HG02852 (cell line): ENCODE results near the gene URGCP.

Experiments used
- ATAC-seq: cut with Tn5 transposase; IDR thresholded peaks from one replicate; pipeline ENCODE4 v1.9.1; 2021; ENCODE audit warnings: mild to moderate bottlenecking, moderate library complexity; ENCODE audit not compliant: unreplicated experiment

Gene URGCP

DNA sequence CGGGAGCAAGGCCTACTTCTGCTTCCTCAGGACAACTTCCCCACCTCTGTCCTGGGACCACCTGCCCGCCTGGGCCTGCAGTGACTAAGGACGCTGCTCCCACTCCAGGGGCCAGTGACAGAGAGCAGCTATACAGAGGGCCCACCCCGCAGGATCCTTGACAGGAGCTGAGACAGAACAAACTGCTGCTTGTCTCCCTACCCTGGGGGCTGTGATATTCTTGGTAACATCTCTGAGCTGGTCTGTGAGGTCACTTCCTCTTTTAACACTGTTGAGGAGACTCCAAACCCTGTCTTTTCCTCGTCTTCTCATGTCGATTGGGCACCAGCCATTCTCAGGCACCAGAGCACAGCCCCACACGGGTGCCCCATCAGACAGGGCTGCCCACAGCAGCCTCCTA, 30.2 kb downstream of the URGCP start:
- ATAC-seq: no peak

DNA sequence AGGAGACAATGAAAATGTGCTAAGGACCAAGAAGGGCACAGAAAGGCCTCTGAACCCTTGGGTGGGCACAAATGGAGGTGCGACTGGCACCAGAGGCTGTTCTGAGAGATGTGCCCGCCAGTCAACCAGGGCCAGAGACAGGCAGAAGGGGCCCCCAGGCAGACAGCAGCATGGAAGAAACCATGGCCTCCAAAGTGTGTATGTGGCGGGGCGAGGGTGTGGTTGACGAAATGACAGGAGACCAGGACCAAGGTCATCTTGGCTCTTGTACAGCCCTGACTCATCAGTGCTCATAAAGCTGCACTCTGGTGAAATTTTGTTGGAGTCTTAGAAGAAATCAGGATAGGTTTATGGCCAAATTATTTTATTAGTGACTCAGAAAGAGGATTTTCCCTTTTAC, 33.1 kb downstream of the URGCP start:
- no peak for ATAC-seq

DNA sequence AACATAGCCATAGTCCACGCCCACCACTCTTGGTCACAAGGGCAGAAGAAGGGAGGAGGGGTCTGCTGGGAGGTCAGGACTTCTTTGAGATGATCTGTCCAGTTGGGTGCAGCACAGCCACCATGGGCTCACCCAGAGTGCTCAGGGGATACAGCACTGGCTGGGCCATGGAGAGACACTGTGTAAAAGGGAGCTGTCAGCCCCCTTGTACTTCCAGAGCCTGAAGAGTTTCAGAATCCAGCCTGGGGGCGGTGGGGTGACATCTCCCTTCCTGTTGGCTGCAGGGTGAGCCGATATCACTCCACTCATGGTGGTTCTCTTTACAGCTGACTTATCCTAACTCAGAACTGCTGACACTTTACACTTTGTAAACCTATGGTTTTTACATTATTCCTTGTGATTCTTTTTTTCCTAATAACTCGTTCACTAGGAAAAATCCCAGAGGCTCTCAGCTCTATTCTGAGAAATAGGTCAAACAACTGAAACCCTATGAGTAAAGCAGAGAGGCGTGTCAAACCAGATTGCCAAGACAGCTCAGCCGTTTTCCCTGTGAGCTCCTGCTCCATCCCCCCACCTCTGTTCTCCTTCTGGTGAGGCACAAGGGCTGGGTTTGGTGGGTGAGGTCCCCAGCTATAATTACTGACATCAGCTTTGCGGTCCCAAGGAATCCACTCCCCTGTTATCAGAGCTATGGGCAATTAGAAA, 33.8 kb downstream of the URGCP start:
- ATAC-seq: no peak

GRCh38 chr7:43871064-43871463, 35.3 kb downstream of the URGCP start:
- no peak for ATAC-seq

DNA sequence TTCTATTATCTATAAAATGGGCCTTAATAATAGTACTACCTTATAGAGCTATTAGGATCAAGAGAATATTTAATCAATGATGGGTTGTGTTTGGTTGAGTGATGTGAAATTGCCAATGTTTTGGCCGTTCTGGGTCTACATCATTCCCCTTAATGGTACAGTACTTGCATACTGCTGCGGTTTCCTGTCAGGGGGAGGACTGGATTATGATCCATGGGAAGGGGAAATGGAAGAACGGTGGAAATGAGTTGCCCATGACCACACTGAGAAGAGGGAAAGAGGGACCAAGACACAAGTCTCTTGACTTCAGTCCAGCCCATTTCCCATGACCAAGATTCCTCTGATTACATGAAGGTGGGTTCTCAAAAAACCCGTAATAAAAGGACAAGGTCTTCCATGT, 36.1 kb downstream of the URGCP start:
- no peak for ATAC-seq

DNA sequence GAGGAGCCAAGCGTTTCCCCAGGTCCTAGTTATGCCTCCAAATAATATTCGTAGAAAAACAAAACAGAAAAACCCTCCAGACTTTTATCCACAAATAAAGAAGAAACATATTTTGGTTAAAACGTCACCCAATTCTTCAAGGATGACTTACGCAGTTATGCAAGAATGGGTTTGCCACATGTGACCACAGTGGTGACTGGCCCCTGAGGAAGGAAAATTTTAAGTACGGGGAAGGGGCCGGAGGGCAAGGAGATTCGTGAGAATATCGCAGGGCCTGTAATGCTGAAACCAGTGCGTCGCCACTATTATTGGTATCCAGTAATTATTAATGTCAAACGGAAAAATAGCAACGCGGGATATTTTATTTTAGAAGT, 36.5 kb downstream of the URGCP start:
- ATAC-seq: peak; percentile 12

DNA sequence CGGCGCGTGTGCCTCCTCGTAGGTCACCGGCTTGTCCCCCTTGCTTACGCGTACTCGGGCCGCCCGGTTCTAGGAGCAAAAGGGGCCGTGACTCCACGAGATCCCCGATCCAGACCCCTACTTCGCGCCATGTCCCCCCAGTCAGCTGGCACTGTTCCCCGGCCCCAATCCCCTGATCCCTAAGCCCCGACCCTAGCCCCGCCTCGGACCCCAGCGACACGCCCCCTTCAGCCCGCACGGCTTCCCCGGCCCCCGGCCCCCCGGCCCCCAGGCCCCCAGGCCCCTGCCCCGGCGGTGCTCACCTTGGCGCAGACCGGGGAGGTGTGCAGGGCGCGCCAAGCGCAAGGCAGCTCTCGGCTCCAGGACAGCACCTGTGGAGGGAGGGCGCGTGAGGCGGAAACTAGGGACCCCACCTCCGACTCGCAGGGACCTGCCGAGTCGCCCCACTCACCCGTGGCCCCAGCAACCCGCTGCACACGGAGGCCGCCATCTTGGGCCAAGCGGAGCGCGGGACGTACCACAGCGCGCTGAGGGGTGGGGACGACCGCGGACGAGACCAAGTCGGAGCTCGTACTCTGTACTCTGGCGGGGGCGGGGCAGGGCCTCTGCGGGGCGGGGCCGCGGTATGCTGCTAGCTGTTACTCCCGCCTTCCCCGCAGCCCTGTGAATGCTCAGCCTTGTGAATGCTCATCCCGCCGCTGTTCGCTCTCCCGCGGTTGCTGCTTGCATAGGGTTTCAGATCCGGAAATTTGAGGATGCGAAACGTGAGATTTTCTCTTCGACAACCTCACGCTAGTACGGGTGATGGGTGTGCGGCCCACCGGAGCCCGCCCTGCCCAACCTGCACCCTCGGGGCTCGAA, 37.2 kb downstream of the URGCP start, which contains the start of gene MRPS24:
Gene MRPS24, minus strand, starts transcription at position 512 of the 861 bp plus-strand sequence. Its CDS starts 22 bp downstream, at position 490.
- peak; percentile 95 for ATAC-seq

DNA sequence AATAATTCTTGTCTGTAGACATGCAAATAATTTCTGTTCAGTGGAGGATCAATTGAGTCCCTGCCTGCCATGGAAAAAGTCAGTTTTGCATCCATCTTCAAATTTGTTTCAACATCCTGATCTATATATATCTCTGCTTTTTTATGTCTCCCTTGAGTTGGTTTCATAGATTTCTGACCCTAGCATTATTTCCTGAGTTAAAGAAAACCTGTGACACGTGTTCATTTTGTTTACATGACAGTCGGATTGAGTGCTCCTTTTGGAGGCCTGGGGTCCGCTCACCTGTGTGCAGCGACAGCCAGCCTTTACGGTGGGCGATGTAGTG, 37.8 kb downstream of the URGCP start:
- ATAC-seq: no peak

GRCh38 chr7:43868181-43868580, 38.2 kb downstream of the URGCP start:
- ATAC-seq: no peak

DNA sequence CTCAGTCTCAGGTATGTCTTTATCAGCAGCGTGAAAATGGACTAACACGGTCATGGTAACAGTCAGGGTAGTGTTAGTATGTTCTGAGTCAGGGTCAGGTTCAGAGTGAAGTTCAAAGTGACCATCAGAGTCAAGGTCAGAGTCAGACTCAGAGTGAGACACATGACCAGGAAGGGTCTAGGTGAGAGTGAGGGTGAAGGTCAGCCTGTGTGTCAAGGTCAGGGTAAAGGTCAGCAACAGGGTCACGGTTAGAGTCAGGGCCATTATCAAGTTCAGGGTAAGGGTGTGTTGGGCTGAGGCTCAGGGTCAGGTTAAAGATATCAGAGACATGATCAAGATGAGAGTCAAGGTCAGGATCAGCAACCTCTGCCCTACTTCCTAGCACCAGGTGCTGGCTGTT, 41.1 kb downstream of the URGCP start:
- no peak for ATAC-seq

GRCh38 chr7:43864126-43864525, 42.3 kb downstream of the URGCP start:
- ATAC-seq: no peak

DNA sequence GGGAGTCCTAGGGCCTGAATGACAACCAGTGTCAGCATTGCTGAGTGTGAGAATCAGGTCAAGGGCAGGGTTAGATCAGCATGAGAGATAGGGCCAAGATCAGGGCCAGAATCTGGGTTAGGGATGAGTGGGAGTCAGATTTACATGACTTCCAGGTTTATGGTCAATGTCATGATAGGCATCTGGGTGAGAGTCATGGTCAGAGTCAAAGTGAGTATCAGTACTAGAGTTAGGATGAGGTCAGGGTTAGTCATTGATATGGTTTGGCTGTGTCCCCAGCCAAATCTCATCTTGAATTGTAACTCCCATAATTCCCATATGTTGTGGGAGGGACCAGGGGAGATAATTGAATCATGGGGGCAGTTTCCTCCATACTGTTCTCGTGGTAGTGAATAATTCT, 49.4 kb downstream of the URGCP start:
- ATAC-seq: no peak

GRCh38 chr7:43856316-43856715, 50.1 kb downstream of the URGCP start:
- no peak for ATAC-seq

DNA sequence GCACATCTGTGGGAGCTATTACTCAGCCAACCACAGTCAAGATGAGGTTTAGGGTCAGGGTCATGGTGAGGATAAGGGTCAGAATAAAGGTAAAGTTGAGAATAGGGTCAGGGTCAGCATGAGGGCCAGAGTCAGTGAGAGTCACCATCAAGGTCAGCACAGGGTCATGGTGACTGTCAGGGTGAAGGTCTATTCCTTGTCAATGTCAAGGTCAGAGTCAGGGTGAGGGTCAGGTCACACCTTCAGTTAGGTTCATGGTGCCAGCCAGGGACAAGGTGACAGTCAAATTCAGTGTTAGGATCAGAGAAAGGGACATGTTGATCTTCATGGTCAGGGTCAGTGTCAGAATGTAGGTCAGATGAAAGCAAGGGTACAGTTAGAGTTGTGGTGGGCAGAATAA, 51.2 kb downstream of the URGCP start:
- no peak for ATAC-seq

DNA sequence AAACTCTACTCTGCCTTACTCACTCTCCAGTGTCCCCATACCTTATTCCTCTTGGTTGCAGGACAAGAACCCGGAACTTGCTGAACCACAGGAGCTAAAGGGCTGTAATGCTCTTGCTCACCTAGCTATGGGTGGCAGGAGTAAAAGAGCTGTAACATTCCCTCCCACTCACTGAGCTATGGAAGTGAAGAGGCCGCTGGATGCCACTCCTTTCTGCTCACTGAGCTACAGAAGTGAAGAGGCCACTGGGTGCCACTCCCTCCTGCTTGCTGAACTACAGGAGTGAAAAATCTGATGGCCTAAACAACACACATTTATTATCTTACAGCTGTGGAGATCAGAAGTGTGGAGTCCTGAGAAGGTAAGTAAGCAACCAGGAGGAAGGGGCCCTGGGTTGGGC, 54.6 kb downstream of the URGCP start:
- no peak for ATAC-seq

- no peak for ATAC-seq
Observed at GRCh38 chr7:43850348-43851116, 55.9 kb downstream of the URGCP start.

DNA sequence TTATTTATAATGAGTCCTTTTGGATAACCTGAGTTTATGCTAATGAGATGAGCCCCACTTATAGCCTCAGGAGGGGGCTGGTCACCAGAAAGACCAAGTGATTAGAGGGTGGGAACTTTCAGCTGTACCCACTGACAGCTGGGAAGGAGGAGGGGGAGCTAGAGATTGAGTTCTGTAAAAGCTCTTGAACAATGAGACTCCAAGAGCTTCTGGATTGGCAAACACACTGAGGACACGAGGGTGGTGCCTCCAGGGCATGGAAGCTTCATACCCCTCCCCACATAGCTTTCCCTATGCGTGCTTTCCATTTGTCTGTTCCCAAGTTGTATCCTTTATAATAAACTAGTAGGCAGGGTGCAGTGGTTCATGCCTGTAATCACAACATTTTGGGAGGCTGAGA, 57.3 kb downstream of the URGCP start:
- no peak for ATAC-seq

DNA sequence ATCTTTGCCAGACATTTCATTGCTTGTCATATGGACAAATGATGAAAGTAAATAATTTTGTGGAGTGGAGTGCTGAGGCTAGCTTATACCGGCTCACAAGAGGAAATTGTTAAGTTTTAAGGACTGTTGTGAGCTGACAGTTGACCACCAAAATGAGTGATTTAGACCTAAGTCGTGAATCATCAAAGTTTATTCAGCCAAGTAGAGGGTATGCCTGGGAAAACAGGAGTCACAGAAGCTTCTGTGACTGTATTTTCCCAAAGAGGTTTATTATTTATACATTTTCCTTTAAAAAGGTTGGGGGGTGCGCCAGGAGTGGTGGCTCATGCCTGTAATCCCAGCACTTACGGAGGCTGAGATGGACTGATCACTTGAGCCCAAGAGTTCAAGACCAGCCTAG, 58.9 kb downstream of the URGCP start:
- ATAC-seq: no peak

DNA sequence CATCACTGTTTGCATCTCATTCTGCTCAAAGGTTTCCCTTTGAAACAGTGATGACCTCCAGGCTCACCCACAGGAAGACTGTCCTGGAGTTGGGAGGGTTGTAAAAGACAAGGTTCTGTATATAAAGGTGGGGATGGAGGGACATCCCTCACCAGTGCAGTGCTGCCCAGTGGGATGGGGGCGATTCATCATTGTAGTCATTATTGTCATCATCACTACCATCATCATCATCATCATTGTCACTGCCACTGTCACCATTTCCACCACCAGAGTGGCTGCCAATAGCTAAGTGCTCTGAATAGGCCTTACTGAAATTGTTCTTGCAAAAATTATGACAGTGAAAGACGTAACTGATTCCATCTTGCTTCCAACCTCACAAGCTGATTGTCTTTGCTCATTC, 61.7 kb downstream of the URGCP start:
- no peak for ATAC-seq

DNA sequence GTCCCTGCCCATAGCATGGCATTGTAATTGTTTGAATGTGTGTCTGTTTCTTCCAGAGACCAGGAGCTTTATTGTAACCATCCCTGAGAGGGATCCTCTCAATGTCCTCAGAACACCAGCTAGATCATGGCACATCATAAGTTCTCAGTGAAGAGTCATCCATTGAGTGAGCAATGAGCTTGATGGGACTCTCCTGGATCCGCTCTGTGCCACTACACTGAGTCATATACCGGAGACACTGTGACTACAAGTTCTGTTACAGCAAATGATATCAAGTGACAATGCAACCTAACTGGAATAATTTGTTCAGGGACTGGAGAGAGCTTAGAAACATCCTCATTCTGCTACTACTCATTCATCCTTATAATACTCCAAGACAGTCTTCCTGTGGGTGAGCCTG, 62.1 kb downstream of the URGCP start:
- ATAC-seq: no peak

DNA sequence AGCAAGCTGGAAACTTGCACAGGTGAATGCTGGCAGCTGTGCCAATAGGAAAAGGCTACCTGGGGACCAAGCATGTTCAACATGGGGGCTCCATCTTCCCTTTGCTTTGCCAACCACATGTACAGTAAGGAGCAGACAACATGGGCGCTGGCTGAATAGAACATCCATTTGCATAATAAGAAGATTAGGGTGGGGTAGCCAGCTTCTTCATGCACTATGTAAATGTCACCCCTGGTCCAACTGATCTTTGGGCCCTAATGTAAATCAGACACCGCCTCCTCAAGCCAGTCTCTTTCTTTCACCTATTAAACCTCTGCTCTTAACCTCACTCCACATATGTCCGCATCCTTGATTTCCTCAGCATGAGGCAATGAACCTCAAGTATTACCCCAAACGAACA, 63.1 kb downstream of the URGCP start:
- no peak for ATAC-seq

- no peak for ATAC-seq
Observed at GRCh38 chr7:43838201-43838658, 68.2 kb downstream of the URGCP start.
